CD4-positive, alpha-beta T cell treated with Interleukin-4 for 4 hours (primary cell): ENCODE measurements around the gene ENPP6.
A peak's percentile ranks its signal among the peaks of the same experiment; 100 is the strongest.

Experiments
- DNase-seq: peaks from one replicate; pipeline ENCODE4 v3.0.0-alpha.2; 2020

Gene ENPP6

DNA sequence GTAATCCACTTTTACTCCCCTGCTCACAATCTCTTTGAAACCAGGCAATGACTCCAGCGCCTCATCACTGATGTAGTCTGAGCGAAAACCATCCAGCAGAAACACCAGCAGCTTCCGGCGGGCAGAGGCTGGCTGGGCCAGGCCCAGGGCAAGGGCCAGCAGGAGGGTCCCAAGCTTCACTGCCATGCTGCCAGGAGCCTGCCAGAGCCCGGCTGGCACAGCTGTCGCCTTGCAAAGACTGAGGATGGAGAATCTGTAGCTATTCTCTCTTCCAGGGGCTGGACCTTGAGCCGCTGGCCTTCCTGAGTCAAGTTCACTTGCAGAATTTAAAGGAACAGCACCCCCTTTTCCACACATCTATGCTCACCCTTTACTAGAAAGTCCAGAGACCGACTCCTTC lies at the start of gene ENPP6:
TSS of gene ENPP6 (minus strand) at position 240 of the 400 bp plus-strand sequence. CDS start at position 186, 54 bp downstream.
- DNase-seq: no peak

DNA sequence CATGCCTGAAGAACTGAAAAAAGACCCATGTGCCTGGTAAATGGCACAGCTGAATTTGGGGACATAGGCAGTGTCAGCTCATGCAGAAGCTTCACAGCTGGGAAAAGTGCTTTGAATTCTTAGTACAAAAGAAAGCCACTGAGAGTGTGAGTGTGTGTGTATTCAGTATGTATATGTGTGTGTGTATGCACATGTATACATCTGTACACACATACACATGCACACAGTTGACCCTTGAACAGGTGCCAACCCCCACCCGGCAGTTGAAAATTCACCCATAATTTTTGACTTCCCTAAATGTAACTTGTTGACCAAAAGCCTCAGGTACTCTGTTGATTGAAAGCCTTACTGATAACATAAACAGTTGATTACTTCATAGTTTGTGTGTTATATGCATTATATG lies 49.5 kb upstream of the ENPP6 start:
- no peak for DNase-seq

- no peak for DNase-seq
These were observed 48.1 kb upstream of the ENPP6 start for GRCh38 chr4:184265546-184266351.

GRCh38 chr4:184263910-184264732 lies 46.4 kb upstream of the ENPP6 start:
- peak; percentile 91 for DNase-seq

DNA sequence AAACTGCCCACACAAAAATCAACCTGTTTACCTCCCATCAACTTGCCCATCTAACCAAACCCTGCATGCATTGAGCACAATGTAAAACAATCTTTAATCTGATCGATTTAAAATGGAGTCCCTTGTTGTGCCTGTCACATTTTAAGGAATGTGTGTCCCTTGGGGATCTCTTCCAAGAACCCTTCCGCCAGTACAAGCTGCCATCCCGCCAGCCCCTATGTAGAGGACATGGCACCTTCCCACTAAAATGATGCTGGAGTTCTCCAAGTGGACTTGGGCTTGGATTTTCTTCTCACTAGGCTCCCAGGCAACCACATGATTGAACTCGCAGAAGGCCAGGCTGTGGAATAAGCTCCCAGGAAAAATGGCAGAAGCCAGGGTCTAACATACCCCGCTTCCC lies 45.8 kb upstream of the ENPP6 start:
- DNase-seq: no peak

GRCh38 chr4:184262901-184263300 lies 45.2 kb upstream of the ENPP6 start:
- no peak for DNase-seq

DNA sequence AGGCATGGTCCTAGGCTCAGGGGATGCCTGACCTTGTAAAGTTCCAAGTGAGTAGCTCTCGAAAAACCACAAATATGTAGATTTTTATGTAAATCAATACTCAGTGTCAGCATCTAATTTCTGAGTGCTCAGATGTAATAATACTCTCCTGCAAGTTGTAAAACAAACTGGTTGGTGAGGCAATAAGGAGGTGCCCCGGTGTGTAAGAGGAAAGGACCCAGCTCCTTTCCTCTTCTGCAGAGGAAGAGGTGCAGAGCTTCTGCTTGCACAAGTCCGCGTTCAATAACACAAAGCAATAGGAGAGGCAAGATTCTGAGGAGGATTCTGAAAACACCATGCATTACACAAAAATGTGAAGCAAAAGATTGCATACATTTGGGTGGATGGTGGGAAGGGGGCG lies 43.6 kb upstream of the ENPP6 start:
- DNase-seq: no peak

GRCh38 chr4:184259866-184260265 lies 42.2 kb upstream of the ENPP6 start:
- no peak for DNase-seq

GRCh38 chr4:184259081-184259480 lies 41.4 kb upstream of the ENPP6 start:
- no peak for DNase-seq

DNA sequence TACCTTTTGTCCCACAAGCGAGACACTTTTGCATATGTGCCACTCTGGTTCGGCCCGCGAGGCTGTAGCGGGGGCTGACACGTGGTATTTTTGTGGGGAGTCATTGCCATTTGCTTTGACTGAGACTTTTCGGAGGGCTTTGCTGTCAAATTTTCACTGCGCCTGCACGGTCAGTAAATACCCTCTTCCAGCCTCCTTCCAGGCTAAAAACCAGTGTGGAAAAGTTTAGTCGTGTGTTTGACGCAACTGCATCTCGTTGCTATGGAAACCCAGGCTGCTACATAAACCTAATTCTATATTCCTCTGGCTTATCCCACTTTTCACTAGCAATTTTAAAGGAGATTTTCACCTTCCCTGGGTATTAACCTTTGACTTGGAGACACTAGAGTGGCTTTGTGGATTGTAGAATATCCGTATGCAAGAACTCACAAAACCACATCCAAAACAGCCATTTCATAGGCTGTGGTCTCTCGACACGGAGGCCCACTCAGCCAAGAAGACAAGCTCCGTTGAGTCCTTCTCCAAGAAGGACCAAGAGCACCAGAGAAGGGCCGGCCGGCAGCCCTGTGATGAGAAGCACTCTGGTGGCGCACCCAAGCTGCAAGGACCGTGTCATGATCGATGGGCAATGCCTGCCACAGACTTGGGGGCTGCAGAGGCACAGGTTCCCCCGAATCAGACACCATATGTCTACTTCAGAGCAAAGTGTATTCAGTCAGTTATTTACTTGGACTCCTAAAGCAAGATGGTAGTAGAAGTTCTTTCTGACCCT lies 38.4 kb upstream of the ENPP6 start:
- no peak for DNase-seq

GRCh38 chr4:184255361-184255760 lies 37.7 kb upstream of the ENPP6 start:
- DNase-seq: no peak

- DNase-seq: no peak
These were observed 35.4 kb upstream of the ENPP6 start for GRCh38 chr4:184253072-184253420.

- DNase-seq: no peak
These were observed 34.7 kb upstream of the ENPP6 start for GRCh38 chr4:184252136-184253071.

GRCh38 chr4:184251670-184251980 lies 34.0 kb upstream of the ENPP6 start:
- DNase-seq: no peak

DNA sequence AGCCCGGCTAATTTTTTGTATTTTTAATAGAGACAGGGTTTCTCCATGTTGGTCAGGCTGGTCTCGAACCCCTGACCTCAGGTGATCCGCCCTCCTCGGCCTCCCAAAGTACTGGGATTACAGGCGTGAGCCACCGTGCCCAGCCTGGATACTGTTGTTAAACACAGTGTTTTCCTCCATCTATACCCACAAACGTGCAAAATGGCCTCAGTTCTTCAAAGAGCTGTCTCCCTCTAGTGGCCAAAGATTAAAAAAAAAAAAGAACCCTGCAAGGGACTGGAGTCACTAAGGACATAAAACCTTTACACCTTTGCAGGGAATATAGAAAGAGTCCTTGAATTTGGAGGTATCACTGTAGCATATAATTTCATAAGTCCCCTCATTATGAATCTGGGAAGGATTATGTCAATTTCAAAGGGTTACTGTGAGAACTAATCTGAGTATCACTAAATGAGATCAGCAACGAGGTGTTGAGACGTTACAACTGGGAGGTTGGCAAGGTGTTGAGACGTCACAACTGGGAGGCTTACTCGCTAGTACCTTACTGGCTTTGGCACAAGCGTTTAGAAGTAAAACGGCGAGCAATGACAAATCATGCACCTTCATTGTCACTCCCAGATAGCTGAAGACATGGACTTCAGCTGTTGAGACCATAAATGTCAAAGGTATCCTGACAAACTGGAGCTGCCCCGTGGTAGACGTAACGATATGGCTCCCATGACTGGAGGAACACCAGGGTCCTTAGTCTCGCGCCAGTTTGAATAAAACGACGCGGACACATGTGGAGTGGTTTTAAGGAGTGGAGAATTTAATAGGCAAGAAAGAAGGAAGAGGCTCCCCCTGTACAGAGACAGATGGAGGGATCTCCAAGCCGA lies 33.4 kb upstream of the ENPP6 start:
- DNase-seq: peak; percentile 50

- DNase-seq: no peak
These were observed 30.5 kb upstream of the ENPP6 start for GRCh38 chr4:184248216-184248615.

- no peak for DNase-seq
These were observed 29.7 kb upstream of the ENPP6 start for GRCh38 chr4:184247421-184247820.

DNA sequence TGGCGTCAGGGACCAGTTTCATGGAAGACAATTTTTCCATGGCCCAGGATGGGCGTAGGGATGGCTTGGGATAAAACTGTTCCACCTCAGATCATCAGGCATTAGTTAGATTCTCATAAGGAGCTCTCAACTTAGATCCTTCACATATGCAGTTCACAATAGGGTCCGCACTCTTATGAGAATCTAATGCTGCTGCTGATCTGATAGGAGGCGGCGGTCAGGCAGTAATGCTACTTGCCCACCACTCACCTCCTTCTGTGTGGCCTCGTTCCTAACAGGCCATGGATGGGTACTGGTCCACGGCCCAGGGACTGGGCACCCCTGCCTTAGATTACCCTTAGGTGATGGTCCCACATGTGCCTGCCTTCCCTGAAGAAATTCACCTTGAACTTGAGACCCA lies 28.8 kb upstream of the ENPP6 start:
- no peak for DNase-seq

DNA sequence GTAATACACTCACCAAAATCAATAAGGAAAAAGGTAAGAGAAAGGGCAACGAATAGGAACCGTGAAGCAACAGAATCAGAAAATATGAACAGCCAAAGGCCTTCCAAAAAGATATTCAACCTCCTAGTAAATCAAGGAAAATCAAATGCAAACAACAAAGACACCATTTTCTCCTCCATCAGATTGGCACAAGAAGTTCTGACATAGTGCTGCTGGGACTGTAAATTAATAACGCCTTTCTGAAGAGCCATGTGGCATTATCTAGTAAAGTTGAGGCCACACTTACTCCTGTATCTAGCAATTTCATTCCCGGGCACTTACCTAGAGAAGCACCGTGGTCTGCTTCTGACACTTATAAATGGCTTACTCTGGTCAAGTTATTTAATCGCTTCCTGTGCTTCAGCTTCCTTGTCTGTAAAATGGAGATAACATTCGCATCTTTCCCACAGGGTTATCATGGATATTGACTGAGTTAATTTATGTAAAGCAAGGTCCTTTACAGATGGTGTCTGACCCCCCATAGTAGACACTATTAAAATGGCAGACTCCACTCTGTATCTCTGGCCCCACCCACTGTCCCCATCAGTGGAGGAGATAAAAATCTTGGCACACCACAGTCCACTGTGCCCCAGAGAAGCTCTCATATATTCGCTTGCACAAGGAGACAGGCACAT lies 20.5 kb upstream of the ENPP6 start:
- no peak for DNase-seq

- DNase-seq: peak; percentile 72
These were observed 19.9 kb upstream of the ENPP6 start for GRCh38 chr4:184237612-184238011.

GRCh38 chr4:184235526-184235925 lies 17.9 kb upstream of the ENPP6 start:
- no peak for DNase-seq
